ENCODE results near the gene MON2. TPM values are rescaled to one million over a fixed set of nuclear protein-coding genes. Genes with fewer than 3 reads are reported as not detected.

The MON2 gene
- total RNA-seq, 2 donors from 2014 or later: 30.3 to 43.3 TPM

DNA sequence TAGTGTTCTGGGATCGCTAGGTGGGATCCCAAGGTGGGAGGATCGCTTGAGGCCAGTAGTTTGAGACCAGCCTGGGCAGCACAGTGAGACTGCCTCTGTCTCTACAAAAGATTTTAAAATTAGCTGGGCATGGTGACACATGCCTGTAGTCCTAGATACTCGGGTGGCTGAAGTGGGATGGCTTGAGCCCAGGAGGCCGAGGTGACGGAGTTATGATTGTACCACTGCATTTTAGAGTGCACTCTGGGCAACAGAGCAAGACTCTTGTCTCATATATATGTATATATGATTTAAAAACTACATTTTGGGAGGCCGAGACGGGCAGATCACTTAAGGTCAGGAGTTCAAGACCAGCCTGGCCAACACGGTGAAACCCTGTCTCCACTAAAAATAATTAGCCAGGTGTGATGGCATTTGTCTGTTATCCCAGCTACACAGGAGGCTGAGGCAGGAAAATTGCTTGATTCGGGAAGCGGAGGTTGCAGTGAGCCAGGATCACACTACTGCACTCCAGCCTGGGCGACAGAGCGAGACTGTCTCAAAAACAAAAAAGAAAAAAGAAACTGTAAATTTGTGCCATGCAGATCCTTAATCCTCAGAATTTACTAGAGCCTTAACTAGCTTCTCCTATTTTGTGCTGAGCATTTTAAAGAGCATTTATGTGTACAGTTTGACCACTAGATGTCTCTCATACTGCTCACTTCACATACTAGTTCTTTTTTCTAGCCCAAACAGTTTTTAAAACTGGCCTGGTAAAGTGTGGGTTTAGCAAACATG is 114.8 kb downstream of the MON2 start:
- H3K36me3 ChIP-seq (ENCODE audit: control insufficient read depth, insufficient read depth, low read length): peaks cover 20% of the 10 kb centered on the region
- no peaks in the 10 kb centered on the region for H3K27me3 Mint-ChIP-seq (ENCODE audit: insufficient read depth)
- no peak overlapping the region for H3K27ac ChIP-seq (ENCODE audit: low read depth, low read length)
- H3K27me3 ChIP-seq (ENCODE audit: control insufficient read depth, insufficient read depth, low read length, poor library complexity, severe bottlenecking): no peaks in the 10 kb centered on the region
- DNase-seq: peak; percentile 58
- no peaks in the 10 kb centered on the region for H3K9me3 Mint-ChIP-seq
- no peak overlapping the region for H3K27ac Mint-ChIP-seq
- H3K36me3 Mint-ChIP-seq (ENCODE audit: low read depth): peaks cover 13% of the 10 kb centered on the region
- no peak overlapping the region for H3K4me3 ChIP-seq (ENCODE audit: low read length)
- peaks cover 4% of the 10 kb centered on the region for H3K4me1 Mint-ChIP-seq
- H3K9ac ChIP-seq (ENCODE audit: extremely low read depth, low read length, poor library complexity, severe bottlenecking): no peak overlapping the region
- H3K4me3 Mint-ChIP-seq: no peak overlapping the region
- 88 to 89% methylated on average over 9 to 12 of the region's 12 CpGs for WGBS, 2 experiments (ENCODE audit: insufficient coverage in 1 of 2, insufficient read length in 1 of 2)
- no peaks in the 10 kb centered on the region for H3K9me3 ChIP-seq (ENCODE audit: control insufficient read depth, low read length)
- TF ChIP-seq, protein P1, sequence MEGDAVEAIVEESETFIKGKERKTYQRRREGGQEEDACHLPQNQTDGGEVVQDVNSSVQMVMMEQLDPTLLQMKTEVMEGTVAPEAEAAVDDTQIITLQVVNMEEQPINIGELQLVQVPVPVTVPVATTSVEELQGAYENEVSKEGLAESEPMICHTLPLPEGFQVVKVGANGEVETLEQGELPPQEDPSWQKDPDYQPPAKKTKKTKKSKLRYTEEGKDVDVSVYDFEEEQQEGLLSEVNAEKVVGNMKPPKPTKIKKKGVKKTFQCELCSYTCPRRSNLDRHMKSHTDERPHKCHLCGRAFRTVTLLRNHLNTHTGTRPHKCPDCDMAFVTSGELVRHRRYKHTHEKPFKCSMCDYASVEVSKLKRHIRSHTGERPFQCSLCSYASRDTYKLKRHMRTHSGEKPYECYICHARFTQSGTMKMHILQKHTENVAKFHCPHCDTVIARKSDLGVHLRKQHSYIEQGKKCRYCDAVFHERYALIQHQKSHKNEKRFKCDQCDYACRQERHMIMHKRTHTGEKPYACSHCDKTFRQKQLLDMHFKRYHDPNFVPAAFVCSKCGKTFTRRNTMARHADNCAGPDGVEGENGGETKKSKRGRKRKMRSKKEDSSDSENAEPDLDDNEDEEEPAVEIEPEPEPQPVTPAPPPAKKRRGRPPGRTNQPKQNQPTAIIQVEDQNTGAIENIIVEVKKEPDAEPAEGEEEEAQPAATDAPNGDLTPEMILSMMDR (conservative IDR thresholded peaks at IDR 0.05): peak; percentile 84
- no peaks in the 10 kb centered on the region for H3K4me1 ChIP-seq (ENCODE audit: control insufficient read depth, insufficient read depth, low read length)

- no peaks in the 10 kb centered on the region for H3K27me3 Mint-ChIP-seq (ENCODE audit: insufficient read depth)
- no peak overlapping the region for H3K4me3 Mint-ChIP-seq
- peaks cover 20% of the 10 kb centered on the region for H3K36me3 ChIP-seq (ENCODE audit: control insufficient read depth, insufficient read depth, low read length)
- no CpG with 5 or more reads among the region's 2 CpGs for WGBS, 2 experiments (ENCODE audit: insufficient coverage in 1 of 2, insufficient read length in 1 of 2)
- peaks cover 13% of the 10 kb centered on the region for H3K36me3 Mint-ChIP-seq (ENCODE audit: low read depth)
- H3K9ac ChIP-seq (ENCODE audit: extremely low read depth, low read length, poor library complexity, severe bottlenecking): no peak overlapping the region
- H3K9me3 ChIP-seq (ENCODE audit: control insufficient read depth, low read length): no peaks in the 10 kb centered on the region
- no peaks in the 10 kb centered on the region for H3K9me3 Mint-ChIP-seq
- H3K27ac Mint-ChIP-seq: peak overlapping the region; percentile 72
- TF ChIP-seq, protein P1 (conservative IDR thresholded peaks at IDR 0.05): peak; percentile 11
- DNase-seq: no peak
- H3K4me1 ChIP-seq (ENCODE audit: control insufficient read depth, insufficient read depth, low read length): no peaks in the 10 kb centered on the region
- H3K27ac ChIP-seq (ENCODE audit: low read depth, low read length): no peak overlapping the region
- H3K27me3 ChIP-seq (ENCODE audit: control insufficient read depth, insufficient read depth, low read length, poor library complexity, severe bottlenecking): no peaks in the 10 kb centered on the region
- H3K4me1 Mint-ChIP-seq: peaks cover 4% of the 10 kb centered on the region
- H3K4me3 ChIP-seq (ENCODE audit: low read length): no peak overlapping the region
Observed at GRCh38 chr12:62582065-62582366, 115.4 kb downstream of the MON2 start.

- DNase-seq: no peak
- 72 to 98% methylated on average over 3 to 4 of the region's 4 CpGs for WGBS, 2 experiments (ENCODE audit: insufficient coverage in 1 of 2, insufficient read length in 1 of 2)
- Histone ChIP-seq H3K36me3 (ENCODE audit: control insufficient read depth, insufficient read depth, low read length) (peaks cover 25% of the 10 kb centered on the region), H3K4me1 (ENCODE audit: control insufficient read depth, insufficient read depth, low read length) (no peaks in the 10 kb centered on the region), H3K27ac (ENCODE audit: low read depth, low read length) (no peak overlapping the region), H3K4me3 (ENCODE audit: low read length) (no peak overlapping the region), H3K9me3 (ENCODE audit: control insufficient read depth, low read length) (no peaks in the 10 kb centered on the region), H3K27me3 (ENCODE audit: control insufficient read depth, insufficient read depth, low read length, poor library complexity, severe bottlenecking) (no peaks in the 10 kb centered on the region), H3K9ac (ENCODE audit: extremely low read depth, low read length, poor library complexity, severe bottlenecking) (no peak overlapping the region)
- H3K4me1 Mint-ChIP-seq: peaks cover 10% of the 10 kb centered on the region
- no peak overlapping the region for H3K4me3 Mint-ChIP-seq
- H3K27me3 Mint-ChIP-seq (ENCODE audit: insufficient read depth): no peaks in the 10 kb centered on the region
- TF ChIP-seq, protein P1 (conservative IDR thresholded peaks at IDR 0.05): no peak
- peaks cover 11% of the 10 kb centered on the region for H3K36me3 Mint-ChIP-seq (ENCODE audit: low read depth)
- H3K27ac Mint-ChIP-seq: no peak overlapping the region
- H3K9me3 Mint-ChIP-seq: no peaks in the 10 kb centered on the region
Observed at GRCh38 chr12:62584619-62585018, 118.0 kb downstream of the MON2 start.

All from endodermal cell (in vitro differentiated cells).